ENCODE measurements around the gene CCDC17. TPM values are rescaled to one million over a fixed set of nuclear protein-coding genes. Genes with fewer than 3 reads are reported as not detected.

CCDC17 gene
- total and polyA plus RNA-seq, 4 donors = 0.30 to 6.4 (median 0.73) TPM

DNA sequence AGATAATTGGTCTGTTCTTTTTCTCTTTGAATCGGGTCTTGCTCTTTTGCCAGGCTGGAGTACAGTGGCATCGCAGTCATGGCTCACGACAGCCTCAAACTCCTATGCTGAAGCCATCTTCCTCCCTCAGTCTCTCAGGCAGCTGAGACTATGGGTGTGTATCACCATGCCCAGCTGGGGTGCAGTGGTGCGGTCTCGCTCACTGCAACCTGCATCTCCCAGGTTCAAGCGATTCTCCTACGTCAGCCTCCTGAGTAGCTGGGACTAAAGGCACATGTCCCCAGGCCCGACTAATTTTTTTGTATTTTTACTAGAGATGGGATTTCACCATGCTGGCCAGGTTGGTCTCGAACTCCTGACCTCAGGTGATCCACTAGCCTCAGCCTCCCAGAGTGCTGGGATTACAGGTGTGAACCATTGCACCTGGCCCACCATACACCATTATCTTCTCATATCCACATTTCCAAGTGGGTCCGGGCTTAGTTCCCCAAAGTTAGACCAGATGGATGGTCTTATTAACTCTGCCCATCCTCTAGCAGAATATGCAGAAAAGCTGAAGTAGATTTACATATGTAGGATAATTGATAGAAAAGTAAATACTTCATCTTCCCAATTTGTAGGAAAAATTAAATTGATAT is 13.1 kb downstream of the CCDC17 start:
- H3K27ac ChIP-seq (ENCODE audit: low read depth in 1 of 2, low read length in 2 of 2) = no peak overlapping the region
- WGBS = 97% methylated on average over 10 of the region's 10 CpGs
- H3K36me3 ChIP-seq (ENCODE audit: control insufficient read depth in 4 of 4, insufficient read depth in 3 of 4, low read depth in 1 of 4, low read length in 3 of 4) = peaks cover 4 to 33% (median 25%) of the 10 kb centered on the region in 4 donors
- no peaks in the 10 kb centered on the region for H3K9me3 ChIP-seq (ENCODE audit: control insufficient read depth in 4 of 4, low read length in 3 of 4)
- H3K4me1 ChIP-seq (ENCODE audit: control insufficient read depth in 4 of 4, insufficient read depth in 4 of 4, low read length in 3 of 4) = peaks cover 0 to 2% (median 0%) of the 10 kb centered on the region in 4 donors
- no peak overlapping the region for H3K9ac ChIP-seq (ENCODE audit: low read depth in 1 of 2, low read length in 2 of 2)
- H3K27me3 ChIP-seq (ENCODE audit: control insufficient read depth in 4 of 4, insufficient read depth in 4 of 4, low read length in 3 of 4) = no peaks in the 10 kb centered on the region
- no peak overlapping the region for H3K4me3 ChIP-seq (ENCODE audit: low read depth in 1 of 3, low read length in 3 of 3)
- DNase-seq (ENCODE audit: low spot score) = no peak
- no peak for TF ChIP-seq YY1 (IDR thresholded peaks at IDR 0.05)
- TF ChIP-seq, protein P1, sequence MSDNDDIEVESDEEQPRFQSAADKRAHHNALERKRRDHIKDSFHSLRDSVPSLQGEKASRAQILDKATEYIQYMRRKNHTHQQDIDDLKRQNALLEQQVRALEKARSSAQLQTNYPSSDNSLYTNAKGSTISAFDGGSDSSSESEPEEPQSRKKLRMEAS (IDR thresholded peaks at IDR 0.05) = no peak

DNA sequence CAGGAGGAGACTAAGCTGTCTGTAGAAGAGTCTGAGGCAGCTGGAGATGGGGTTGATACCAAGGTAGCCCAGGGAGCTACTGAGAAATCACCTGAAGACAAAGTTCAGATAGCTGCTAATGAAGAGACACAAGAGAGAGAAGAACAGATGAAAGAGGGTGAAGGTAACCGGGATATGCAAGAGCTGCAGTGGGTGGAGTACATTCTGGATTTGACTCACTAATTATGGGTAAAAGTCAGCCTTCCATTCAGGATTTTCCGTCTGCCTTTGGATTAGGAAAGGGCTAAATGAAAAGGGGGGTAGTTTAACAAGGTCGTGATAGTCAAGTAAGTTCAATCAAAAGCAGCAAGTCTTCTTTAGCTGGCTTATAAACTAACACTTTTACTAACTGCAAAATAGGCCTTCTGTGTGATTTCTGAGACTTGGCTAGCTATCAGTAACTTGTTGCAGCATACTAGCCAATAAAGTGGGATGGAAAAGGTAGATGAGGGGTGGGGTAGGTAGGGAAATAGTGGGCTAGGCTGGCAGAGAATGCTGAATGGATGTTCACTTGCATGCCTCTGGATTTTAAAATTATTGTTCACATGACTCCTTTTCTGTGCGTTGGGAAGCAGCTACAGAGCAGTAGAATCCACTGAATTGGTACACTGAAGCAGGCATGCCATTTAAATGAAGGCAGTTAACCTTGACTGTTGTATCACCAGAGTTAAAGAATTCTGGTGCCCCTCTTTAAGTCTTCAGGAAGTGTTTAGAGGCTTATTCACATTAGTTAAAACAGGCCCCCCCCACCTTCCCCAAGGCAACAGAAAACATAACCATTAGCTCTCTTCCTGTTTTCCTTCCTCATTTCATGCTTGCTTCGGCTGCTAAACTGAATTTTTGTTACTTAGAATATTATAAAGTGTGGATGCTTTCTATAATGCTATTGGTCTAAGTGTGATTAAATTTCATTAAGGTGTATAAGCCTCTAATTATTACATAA is 15.4 kb downstream of the CCDC17 start:
- peaks cover 5 to 24% (median 13%) of the 10 kb centered on the region in 4 donors for H3K36me3 ChIP-seq (ENCODE audit: control insufficient read depth in 4 of 4, insufficient read depth in 3 of 4, low read depth in 1 of 4, low read length in 3 of 4)
- no peak overlapping the region for H3K27ac ChIP-seq (ENCODE audit: low read depth in 1 of 2, low read length in 2 of 2)
- no peaks in the 10 kb centered on the region for H3K9me3 ChIP-seq (ENCODE audit: control insufficient read depth in 4 of 4, low read length in 3 of 4)
- no peak overlapping the region for H3K4me3 ChIP-seq (ENCODE audit: low read depth in 1 of 3, low read length in 3 of 3)
- DNase-seq (ENCODE audit: low spot score) = no peak
- H3K4me1 ChIP-seq (ENCODE audit: control insufficient read depth in 4 of 4, insufficient read depth in 4 of 4, low read length in 3 of 4) = peaks cover 0 to 7% (median 0%) of the 10 kb centered on the region in 4 donors
- H3K9ac ChIP-seq (ENCODE audit: low read depth in 1 of 2, low read length in 2 of 2) = no peak overlapping the region
- 86% methylated on average over 5 of the region's 5 CpGs for WGBS
- TF ChIP-seq TAF1 (conservative IDR thresholded peaks at IDR 0.05) = no peak
- TF ChIP-seq FOXA1 (IDR thresholded peaks at IDR 0.05) = no peak
- TF ChIP-seq RAD21 (IDR thresholded peaks at IDR 0.05) = no peak
- no peak for TF ChIP-seq JUND (IDR thresholded peaks at IDR 0.05)
- TF ChIP-seq, protein P2, sequence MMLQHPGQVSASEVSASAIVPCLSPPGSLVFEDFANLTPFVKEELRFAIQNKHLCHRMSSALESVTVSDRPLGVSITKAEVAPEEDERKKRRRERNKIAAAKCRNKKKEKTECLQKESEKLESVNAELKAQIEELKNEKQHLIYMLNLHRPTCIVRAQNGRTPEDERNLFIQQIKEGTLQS (IDR thresholded peaks at IDR 0.05) = no peak
- no peak for TF ChIP-seq SP1 (IDR thresholded peaks at IDR 0.05)
- TF ChIP-seq YY1 (IDR thresholded peaks at IDR 0.05) = no peak
- TF ChIP-seq, protein P3, sequence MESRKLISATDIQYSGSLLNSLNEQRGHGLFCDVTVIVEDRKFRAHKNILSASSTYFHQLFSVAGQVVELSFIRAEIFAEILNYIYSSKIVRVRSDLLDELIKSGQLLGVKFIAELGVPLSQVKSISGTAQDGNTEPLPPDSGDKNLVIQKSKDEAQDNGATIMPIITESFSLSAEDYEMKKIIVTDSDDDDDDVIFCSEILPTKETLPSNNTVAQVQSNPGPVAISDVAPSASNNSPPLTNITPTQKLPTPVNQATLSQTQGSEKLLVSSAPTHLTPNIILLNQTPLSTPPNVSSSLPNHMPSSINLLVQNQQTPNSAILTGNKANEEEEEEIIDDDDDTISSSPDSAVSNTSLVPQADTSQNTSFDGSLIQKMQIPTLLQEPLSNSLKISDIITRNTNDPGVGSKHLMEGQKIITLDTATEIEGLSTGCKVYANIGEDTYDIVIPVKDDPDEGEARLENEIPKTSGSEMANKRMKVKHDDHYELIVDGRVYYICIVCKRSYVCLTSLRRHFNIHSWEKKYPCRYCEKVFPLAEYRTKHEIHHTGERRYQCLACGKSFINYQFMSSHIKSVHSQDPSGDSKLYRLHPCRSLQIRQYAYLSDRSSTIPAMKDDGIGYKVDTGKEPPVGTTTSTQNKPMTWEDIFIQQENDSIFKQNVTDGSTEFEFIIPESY (IDR thresholded peaks at IDR 0.05) = no peak
- no peaks in the 10 kb centered on the region for H3K27me3 ChIP-seq (ENCODE audit: control insufficient read depth in 4 of 4, insufficient read depth in 4 of 4, low read length in 3 of 4)

DNA sequence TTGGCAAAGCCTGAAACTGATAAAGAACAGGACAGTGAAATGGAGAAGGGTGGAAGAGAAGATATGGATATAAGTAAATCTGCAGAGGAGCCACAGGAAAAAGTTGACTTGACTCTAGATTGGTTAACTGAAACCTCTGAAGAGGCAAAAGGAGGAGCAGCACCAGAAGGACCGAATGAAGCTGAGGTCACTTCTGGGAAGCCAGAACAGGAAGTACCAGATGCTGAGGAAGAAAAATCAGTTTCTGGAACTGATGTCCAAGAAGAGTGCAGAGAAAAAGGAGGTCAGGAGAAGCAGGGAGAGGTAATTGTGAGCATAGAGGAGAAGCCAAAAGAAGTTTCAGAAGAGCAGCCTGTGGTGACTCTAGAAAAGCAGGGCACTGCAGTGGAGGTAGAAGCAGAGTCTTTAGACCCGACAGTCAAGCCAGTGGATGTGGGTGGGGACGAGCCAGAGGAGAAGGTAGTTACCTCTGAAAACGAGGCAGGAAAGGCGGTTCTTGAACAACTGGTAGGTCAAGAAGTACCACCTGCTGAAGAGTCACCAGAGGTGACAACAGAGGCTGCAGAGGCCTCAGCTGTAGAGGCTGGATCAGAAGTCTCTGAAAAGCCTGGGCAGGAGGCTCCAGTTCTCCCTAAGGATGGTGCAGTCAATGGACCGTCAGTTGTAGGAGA is 16.3 kb downstream of the CCDC17 start:
- no peak overlapping the region for H3K9ac ChIP-seq (ENCODE audit: low read depth in 1 of 2, low read length in 2 of 2)
- peaks cover 0 to 7% (median 0%) of the 10 kb centered on the region in 4 donors for H3K4me1 ChIP-seq (ENCODE audit: control insufficient read depth in 4 of 4, insufficient read depth in 4 of 4, low read length in 3 of 4)
- H3K27me3 ChIP-seq (ENCODE audit: control insufficient read depth in 4 of 4, insufficient read depth in 4 of 4, low read length in 3 of 4) = no peaks in the 10 kb centered on the region
- 74% methylated on average over 6 of the region's 6 CpGs for WGBS
- DNase-seq (ENCODE audit: low spot score) = no peak
- H3K36me3 ChIP-seq (ENCODE audit: control insufficient read depth in 4 of 4, insufficient read depth in 3 of 4, low read depth in 1 of 4, low read length in 3 of 4) = peaks cover 5 to 27% (median 11%) of the 10 kb centered on the region in 4 donors
- H3K27ac ChIP-seq (ENCODE audit: low read depth in 1 of 2, low read length in 2 of 2) = no peak overlapping the region
- H3K4me3 ChIP-seq (ENCODE audit: low read depth in 1 of 3, low read length in 3 of 3) = no peak overlapping the region
- TF ChIP-seq, protein P2 (IDR thresholded peaks at IDR 0.05) = no peak
- TF ChIP-seq JUND (IDR thresholded peaks at IDR 0.05) (no peak), NR2F2 (IDR thresholded peaks at IDR 0.05) (no peak), RXRA (IDR thresholded peaks at IDR 0.05) (no peak), GABPA (IDR thresholded peaks at IDR 0.05 in 1 of 2, conservative IDR thresholded peaks at IDR 0.05 in 1 of 2) (no peak)
- TF ChIP-seq, protein P1 (IDR thresholded peaks at IDR 0.05) = no peak
- H3K9me3 ChIP-seq (ENCODE audit: control insufficient read depth in 4 of 4, low read length in 3 of 4) = no peaks in the 10 kb centered on the region

Measured in liver (tissue), 9 donors.